GM20000 (cell line): Measurements from ENCODE around the gene GAPDH.

ENCODE experiments used
- DNase-seq: peaks from one replicate; pipeline ENCODE4 v3.0.0; 2012; ENCODE audit warnings: low spot score
- CTCF ChIP-seq: IDR thresholded peaks from 2 replicates; pipeline ENCODE4 v1.5.1; 2012; ENCODE audit warnings: mild to moderate bottlenecking, control low read depth; ENCODE audit errors: extremely low read depth, missing control alignments

The GAPDH gene

DNA sequence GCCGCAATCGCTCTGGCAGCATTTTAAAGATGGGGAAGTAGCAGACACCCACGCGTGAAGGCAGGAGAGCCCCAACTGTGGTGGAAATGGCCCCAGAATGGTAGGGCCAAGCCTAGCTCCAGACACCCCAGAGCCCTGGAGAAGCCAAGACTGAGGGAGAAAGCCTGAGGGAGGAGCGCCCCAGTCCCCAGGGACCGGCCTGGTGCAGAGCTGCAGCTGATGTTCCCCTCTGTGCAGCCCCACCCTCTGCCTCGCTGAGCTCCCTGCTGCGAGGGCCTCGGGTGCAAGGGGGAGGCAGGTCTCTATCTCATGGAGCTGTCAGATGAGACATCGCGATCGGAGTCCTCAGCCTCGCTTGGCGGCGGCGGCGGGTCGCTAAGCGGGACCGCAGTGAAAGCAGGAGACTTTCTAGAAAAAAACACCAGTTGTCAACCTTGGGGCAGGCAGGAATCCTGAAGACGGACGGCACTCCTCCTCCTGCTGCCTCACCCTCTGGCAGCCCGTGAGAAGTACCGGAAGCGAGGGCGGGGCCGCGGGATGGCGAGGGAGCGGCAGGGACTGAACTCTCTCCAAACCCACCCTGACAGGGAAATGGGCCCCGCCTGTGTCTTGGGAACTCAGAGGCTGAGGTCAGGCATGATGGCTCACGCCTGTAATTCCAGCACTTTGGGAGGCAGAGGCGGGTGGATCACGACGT lies 6.0 kb downstream of the GAPDH start:
- DNase-seq, result peak; percentile 62
- no peak for TF ChIP-seq CTCF

DNA sequence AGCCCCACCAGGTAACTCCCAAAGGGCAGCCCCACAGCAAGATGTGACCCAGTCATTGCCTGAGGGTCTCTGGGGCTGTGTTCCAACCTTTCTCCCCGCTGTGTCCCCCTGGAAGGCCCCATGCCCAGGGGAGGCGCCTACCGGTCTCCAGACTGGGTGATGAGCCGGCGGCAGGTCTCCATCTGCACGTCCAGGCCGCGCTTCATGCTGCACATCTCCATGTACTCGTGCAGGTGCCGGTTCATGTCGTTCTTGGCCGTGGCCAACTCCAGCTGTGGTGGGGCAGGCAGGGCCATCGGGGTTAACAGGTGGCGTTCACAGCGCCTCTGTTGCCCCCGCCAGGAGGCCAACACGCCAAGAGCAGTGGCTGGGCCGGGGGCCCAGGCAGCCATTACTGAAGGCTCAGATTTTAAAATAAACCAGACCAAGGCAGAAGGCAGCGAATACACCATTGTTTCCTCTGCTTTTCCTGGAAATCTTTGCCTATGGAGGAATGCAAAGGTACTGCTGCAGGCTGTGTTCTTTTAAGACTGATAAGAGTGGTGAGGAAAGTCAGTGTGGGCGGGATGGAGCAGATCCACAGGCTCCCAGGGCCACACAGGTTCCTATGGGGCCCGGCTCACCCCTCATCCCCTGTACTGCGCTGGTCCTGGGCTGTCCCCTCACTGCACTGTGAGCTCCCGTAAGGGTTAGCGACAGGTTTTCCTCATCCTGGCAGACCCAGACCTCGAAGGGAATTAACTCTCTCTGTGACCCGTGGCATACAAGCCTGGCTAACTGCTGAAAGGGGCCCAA lies 7.3 kb downstream of the GAPDH start:
- TF ChIP-seq CTCF, result no peak
- DNase-seq, result no peak

DNA sequence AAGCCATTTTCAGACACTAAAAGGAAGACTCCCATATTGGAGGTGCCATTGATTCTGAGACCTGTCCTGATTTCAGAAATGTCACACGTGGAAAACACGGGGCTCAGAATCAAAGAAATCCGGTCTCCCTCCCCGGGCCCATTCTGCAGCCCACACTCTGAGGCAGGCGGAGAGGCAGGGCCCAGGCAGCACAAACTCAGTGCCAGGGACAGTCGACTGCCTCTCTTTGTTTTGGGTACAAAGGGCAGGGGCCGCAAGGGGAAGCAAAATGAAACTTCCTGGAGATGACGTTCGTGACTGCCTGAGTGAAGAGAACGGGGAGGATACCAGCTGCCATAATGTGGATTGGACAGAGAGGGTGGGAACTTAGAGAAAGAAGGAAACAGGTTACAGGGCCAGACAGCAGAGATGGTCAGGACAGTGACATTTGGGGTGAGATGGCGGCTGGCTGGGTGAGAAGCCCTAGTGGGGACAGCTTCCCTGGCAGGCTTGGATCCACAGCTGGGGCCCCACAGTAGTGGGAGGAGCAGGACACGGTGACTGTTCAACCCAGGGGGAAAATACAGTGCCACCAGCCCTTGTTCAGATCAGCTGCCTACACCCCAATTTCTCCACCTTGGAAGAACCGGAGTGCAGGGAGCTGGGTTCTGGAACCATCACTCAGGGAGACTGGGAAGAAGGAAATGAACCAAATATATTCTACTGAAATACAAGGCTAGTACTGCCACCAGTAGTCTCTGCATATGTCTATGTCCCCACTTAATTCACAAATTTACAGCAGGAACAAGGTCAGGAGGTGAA lies 8.1 kb downstream of the GAPDH start:
- DNase-seq, result no peak
- no peak for TF ChIP-seq CTCF

DNA sequence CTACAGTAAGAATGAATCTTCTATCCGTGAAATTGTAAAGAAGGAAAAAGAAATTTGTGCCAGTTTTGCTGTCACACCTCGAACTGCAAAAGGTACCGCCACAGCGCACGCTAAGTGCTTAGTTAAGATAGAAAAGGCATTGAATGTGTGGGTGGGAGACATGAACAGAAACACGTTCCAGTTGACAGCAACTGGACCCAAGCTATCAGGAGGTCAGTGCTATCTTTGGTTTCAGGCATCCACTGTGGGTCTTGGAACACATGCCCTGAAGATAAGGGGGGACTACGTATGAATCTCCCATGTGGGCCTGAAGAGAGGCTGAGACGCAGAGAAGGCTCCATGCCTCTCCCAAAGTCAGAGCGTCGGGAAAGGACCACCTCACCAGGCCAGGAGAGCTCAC lies 11.7 kb downstream of the GAPDH start:
- no peak for TF ChIP-seq CTCF

GRCh38 chr12:6547566-6547965 lies 13.2 kb downstream of the GAPDH start:
- TF ChIP-seq CTCF, result no peak
- no peak for DNase-seq

More for the DNA sequence above, 11.7 kb downstream of the GAPDH start:
- no peak for DNase-seq

DNA sequence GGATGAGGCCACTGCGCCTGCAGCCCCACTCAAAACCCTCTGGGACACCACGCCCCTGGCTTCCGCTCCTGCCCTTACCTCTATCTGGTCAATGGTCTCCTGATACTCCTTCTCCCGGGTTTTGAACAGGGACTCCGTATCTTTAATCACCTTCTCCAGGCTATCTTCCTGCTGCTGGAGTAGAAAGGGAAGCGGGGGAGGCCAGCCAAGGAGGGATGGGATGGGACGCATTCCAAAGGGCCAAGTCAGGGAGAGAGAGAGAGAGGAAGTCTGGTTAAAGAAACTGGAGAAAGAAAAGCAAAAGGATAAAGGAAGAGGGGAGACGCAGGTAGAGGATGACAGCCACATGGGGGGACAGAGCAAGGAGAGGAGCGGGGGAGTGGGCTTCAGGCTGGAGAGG lies 13.7 kb downstream of the GAPDH start:
- no peak for DNase-seq
- no peak for TF ChIP-seq CTCF

GRCh38 chr12:6548556-6548955 lies 14.2 kb downstream of the GAPDH start:
- no peak for DNase-seq
- no peak for TF ChIP-seq CTCF
